ENCODE measurements around the gene LMF1.

Gene LMF1

GRCh38 chr16:855471-855870 lies 115.3 kb downstream of the LMF1 start:
- in situ Hi-C loops (cut with HindIII; ENCODE audit: low sequenced_read_pairs), result no loop called here
- TF ChIP-seq CTCF (IDR thresholded peaks at IDR 0.05; ENCODE audit: low read depth, low read length), result no peak

GRCh38 chr16:854808-855410 lies 115.9 kb downstream of the LMF1 start:
- no peak for DNase-seq (ENCODE audit: low read depth, low spot score)
- H3K4me3 ChIP-seq (ENCODE audit: low read depth, low read length), result no peak overlapping the region
- TF ChIP-seq CTCF (IDR thresholded peaks at IDR 0.05; ENCODE audit: low read depth, low read length), result no peak
- in situ Hi-C loops (cut with HindIII; ENCODE audit: low sequenced_read_pairs), result no loop called here

More at GRCh38 chr16:855471-855870, 115.3 kb downstream of the LMF1 start:
- no peak for DNase-seq (ENCODE audit: low read depth, low spot score)
- H3K4me3 ChIP-seq (ENCODE audit: low read depth, low read length), result no peak overlapping the region

GRCh38 chr16:853981-854807 lies 116.6 kb downstream of the LMF1 start:
- in situ Hi-C loops (cut with HindIII; ENCODE audit: low sequenced_read_pairs), result no loop called here
- no peak overlapping the region for H3K4me3 ChIP-seq (ENCODE audit: low read depth, low read length)
- DNase-seq (ENCODE audit: low read depth, low spot score), result no peak
- no peak for TF ChIP-seq CTCF (IDR thresholded peaks at IDR 0.05; ENCODE audit: low read depth, low read length)

GRCh38 chr16:853306-853705 lies 117.5 kb downstream of the LMF1 start:
- no peak overlapping the region for H3K4me3 ChIP-seq (ENCODE audit: low read depth, low read length)
- TF ChIP-seq CTCF (IDR thresholded peaks at IDR 0.05; ENCODE audit: low read depth, low read length), result no peak
- in situ Hi-C loops (cut with HindIII; ENCODE audit: low sequenced_read_pairs), result no loop called here
- DNase-seq (ENCODE audit: low read depth, low spot score), result no peak

GRCh38 chr16:852451-853185 lies 118.2 kb downstream of the LMF1 start:
- no peak for TF ChIP-seq CTCF (IDR thresholded peaks at IDR 0.05; ENCODE audit: low read depth, low read length)
- no peak for DNase-seq (ENCODE audit: low read depth, low spot score)
- in situ Hi-C loops (cut with HindIII; ENCODE audit: low sequenced_read_pairs), result no loop called here

GRCh38 chr16:851871-852270 lies 118.9 kb downstream of the LMF1 start:
- TF ChIP-seq CTCF (IDR thresholded peaks at IDR 0.05; ENCODE audit: low read depth, low read length), result no peak
- DNase-seq (ENCODE audit: low read depth, low spot score), result no peak
- H3K4me3 ChIP-seq (ENCODE audit: low read depth, low read length), result no peak overlapping the region
- in situ Hi-C loops (cut with HindIII; ENCODE audit: low sequenced_read_pairs), result no loop called here

More at GRCh38 chr16:852451-853185, 118.2 kb downstream of the LMF1 start:
- H3K4me3 ChIP-seq (ENCODE audit: low read depth, low read length), result no peak overlapping the region

Measured in astrocyte of the spinal cord (primary cell).